Measurements from ENCODE around the gene EPM2A.

GRCh38 chr6:145722190-145722589 is 13.1 kb downstream of the EPM2A start:
- TF ChIP-seq CTCF (IDR thresholded peaks at IDR 0.05; ENCODE audit: poor library complexity) (no peak), EZH2 (IDR thresholded peaks at IDR 0.05; ENCODE audit: borderline replicate concordance) (no peak), EZH2phosphoT487 (IDR thresholded peaks at IDR 0.05; ENCODE audit: low read depth, severe bottlenecking, unreplicated experiment) (no peak)
